ENCODE results near the gene METTL5.
"Not testable (repeated sequence)": the region's sequence is repeated elsewhere in the genome, so short reads cannot be mapped to it uniquely, and the experiment has no call there.

METTL5 gene

GRCh38 chr2:169824373-169825333 lies at the start of gene METTL5:
METTL5 (minus strand) TSS chr2:169824905; CDS start chr2:169824597, 308 bp downstream.
- Mint-ChIP-seq H3K4me1 (ENCODE audit: low read depth) (peaks cover 66% of the 10 kb centered on the region), H3K36me3 (ENCODE audit: low read depth) (peaks cover 55% of the 10 kb centered on the region), H3K4me3 (peak within 1 kb of the TSS; percentile 88), H3K27me3 (no peaks in the 10 kb centered on the region), H3K27ac (peak within 1 kb of the TSS; percentile 92), H3K9me3 (no peaks in the 10 kb centered on the region)
- peak; percentile 90 for DNase-seq

DNA sequence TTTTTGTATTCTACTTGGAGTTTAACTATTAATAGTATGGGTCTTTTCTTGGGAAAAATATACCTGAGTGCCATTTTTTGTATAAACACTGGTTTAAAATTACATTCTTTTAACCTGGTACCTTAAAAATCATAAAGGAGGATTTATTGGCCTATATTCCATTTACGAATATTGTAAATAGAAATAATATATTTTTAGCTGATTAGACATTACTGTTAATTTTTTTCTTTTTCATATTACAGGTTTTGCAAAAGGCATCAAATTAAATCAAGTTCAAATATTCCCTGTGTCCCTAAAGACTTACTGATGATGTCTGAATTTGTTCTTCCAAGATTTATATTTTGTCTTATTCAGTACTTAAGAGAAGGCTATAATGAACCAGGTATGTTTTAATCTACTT lies 47.3 kb upstream of the METTL5 start:
- DNase-seq = no peak
- no peak overlapping the region for H3K27ac Mint-ChIP-seq
- no peak overlapping the region for H3K4me3 Mint-ChIP-seq
- H3K9me3 Mint-ChIP-seq = no peaks in the 10 kb centered on the region
- peaks cover 20% of the 10 kb centered on the region for H3K4me1 Mint-ChIP-seq (ENCODE audit: low read depth)
- H3K36me3 Mint-ChIP-seq (ENCODE audit: low read depth) = peaks cover 23% of the 10 kb centered on the region
- H3K27me3 Mint-ChIP-seq = no peaks in the 10 kb centered on the region

DNA sequence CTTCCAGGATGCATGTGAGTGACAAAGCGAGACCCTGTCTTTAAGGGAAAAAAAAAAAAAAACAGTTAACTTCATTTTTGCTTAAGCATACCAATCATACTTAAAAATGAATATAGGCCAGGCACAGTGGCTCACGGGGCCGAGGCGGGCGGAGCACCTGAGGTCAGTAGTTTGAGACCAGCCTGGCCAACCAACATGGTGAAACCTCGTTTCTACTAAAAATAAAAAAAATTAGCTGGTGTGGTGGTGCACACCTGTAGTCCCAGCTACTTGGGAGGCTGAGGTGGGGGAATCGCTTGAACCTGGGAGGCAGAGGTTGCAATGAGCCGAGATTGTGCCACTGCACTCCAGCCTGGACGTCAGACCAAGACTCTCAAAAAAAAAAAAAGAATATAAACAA lies 46.7 kb upstream of the METTL5 start:
- H3K27ac Mint-ChIP-seq, H3K4me3 Mint-ChIP-seq: not testable (repeated sequence)

DNA sequence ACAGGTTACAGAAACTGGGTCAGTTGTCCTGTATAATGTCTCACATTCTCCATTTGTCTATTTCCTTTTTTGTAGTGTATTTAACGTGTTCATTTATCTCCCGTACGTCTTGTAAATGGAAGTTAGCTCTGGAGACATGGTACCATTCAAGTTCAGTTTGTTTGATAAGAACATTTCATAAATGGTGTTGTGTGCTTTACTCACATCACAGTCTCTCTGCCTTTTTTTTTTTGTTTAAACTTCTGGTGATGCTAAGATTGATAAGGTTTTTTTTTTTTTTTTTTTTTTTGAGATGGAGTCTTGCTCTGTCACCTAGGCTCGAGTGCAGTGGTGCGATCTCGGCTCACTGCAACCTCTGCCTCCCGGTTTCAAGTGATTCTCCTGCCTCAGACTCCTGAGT lies 44.2 kb upstream of the METTL5 start:
- Mint-ChIP-seq H3K9me3 (no peaks in the 10 kb centered on the region), H3K27ac (no peak overlapping the region)

More for the DNA sequence above, 46.7 kb upstream of the METTL5 start:
- peaks cover 17% of the 10 kb centered on the region for H3K36me3 Mint-ChIP-seq (ENCODE audit: low read depth)
- DNase-seq, H3K9me3 Mint-ChIP-seq, H3K27me3 Mint-ChIP-seq: not testable (repeated sequence)
- H3K4me1 Mint-ChIP-seq (ENCODE audit: low read depth) = peaks cover 23% of the 10 kb centered on the region

DNA sequence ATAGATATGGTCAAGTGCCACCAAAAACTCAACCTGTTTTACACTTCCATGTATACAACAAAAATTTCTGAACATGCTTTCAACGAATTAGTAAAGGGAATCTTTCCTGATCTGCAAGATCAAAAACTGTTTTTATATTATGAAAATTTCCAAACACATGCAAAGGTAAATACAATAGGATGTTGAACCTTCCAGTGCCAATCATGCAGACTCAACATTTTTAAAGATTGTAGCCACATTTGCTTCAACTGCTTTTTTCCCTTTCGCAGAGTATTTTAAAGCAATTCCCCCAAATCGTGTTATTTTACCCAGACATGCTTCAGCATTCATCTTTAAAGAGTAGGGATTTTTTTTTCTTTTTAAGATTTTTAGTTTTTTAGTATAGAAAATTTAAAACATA lies 42.9 kb upstream of the METTL5 start:
- Mint-ChIP-seq H3K27ac (no peak overlapping the region), H3K9me3 (no peaks in the 10 kb centered on the region), H3K4me3 (no peak overlapping the region), H3K27me3 (no peaks in the 10 kb centered on the region), H3K4me1 (ENCODE audit: low read depth) (peaks cover 42% of the 10 kb centered on the region), H3K36me3 (ENCODE audit: low read depth) (no peaks in the 10 kb centered on the region)
- no peak for DNase-seq

More for the DNA sequence above, 44.2 kb upstream of the METTL5 start:
- Mint-ChIP-seq H3K27me3 (no peaks in the 10 kb centered on the region), H3K36me3 (ENCODE audit: low read depth) (no peaks in the 10 kb centered on the region), H3K4me3 (no peak overlapping the region), H3K4me1 (ENCODE audit: low read depth) (peaks cover 29% of the 10 kb centered on the region)
- DNase-seq = no peak

DNA sequence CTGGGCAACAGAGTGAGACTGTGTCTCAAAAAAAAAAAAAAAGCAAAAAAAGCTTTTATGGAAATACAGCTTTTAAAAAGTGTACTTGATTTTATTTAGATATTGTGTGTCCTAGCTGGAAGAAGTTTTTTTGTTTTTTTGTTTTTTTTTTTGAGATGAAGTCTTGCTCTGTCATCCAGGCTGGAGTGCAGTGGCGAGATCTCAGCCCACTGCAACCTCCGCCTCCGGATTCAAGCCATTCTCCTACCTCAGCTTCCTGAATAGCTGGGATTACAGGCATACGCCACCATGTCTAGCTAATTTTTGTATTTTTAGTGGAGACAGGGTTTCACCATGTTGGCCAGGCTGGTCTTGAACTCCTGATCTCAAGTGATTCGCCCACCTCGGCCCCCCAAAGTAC lies 41.5 kb upstream of the METTL5 start:
- H3K4me3 Mint-ChIP-seq, H3K27ac Mint-ChIP-seq: not testable (repeated sequence)
- peaks cover 50% of the 10 kb centered on the region for H3K4me1 Mint-ChIP-seq (ENCODE audit: low read depth)

DNA sequence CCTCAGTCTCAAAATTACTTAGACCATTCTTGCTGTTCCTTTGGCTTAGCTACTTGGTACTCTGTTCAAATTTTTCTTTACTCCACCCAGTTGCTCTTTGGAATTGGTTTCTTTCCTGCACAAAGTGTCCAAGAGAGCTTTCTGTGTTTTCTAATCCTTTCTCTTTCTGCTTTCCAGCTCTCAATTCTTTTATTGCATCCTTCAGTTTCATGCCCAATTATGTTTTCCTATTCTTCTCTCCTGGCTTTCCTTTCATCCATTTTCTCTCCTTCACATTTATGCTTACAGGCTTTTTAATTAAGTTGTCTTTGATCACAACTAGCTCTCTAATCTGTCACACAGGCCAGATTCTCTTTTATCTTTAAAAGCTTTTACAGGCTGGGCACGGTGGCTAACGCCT lies 40.8 kb upstream of the METTL5 start:
- Mint-ChIP-seq H3K27ac (no peak overlapping the region), H3K9me3 (no peaks in the 10 kb centered on the region), H3K27me3 (no peaks in the 10 kb centered on the region), H3K36me3 (ENCODE audit: low read depth) (peaks cover 7% of the 10 kb centered on the region), H3K4me1 (ENCODE audit: low read depth) (peaks cover 49% of the 10 kb centered on the region), H3K4me3 (no peak overlapping the region)
- no peak for DNase-seq

More for the DNA sequence above, 41.5 kb upstream of the METTL5 start:
- not testable (repeated sequence) for H3K9me3 Mint-ChIP-seq; H3K36me3 Mint-ChIP-seq (ENCODE audit: low read depth); DNase-seq; H3K27me3 Mint-ChIP-seq

DNA sequence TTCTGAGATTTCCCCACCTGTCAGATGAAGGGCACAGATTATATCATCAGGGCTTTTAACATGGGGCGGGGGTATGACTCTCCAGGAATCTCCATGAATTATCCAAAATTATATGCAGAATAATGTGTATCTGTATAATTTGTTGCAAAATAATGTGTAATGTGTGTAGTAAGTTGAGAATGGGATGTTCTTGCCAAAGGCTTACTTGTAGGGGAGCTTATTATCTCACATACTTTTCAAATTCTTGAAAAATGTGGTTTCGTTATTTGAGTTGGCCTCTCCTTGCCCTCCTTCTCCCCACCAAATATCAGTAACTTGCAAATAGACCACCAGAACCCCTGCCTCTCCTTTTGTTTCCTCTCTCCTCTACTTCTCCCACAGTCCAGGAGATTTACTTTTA lies 38.1 kb upstream of the METTL5 start:
- Mint-ChIP-seq H3K36me3 (ENCODE audit: low read depth) (peaks cover 16% of the 10 kb centered on the region), H3K27me3 (no peaks in the 10 kb centered on the region), H3K9me3 (no peaks in the 10 kb centered on the region), H3K4me1 (ENCODE audit: low read depth) (peaks cover 49% of the 10 kb centered on the region), H3K4me3 (no peak overlapping the region), H3K27ac (no peak overlapping the region)
- no peak for DNase-seq

- Mint-ChIP-seq H3K27ac (no peak overlapping the region), H3K4me1 (ENCODE audit: low read depth) (peaks cover 35% of the 10 kb centered on the region), H3K36me3 (ENCODE audit: low read depth) (peaks cover 20% of the 10 kb centered on the region), H3K9me3 (no peaks in the 10 kb centered on the region), H3K27me3 (no peaks in the 10 kb centered on the region), H3K4me3 (no peak overlapping the region)
- no peak for DNase-seq
Observed at GRCh38 chr2:169860149-169860548, 35.4 kb upstream of the METTL5 start.

GRCh38 chr2:169859423-169859822 lies 34.7 kb upstream of the METTL5 start:
- Mint-ChIP-seq H3K27ac (no peak overlapping the region), H3K4me3 (no peak overlapping the region), H3K9me3 (no peaks in the 10 kb centered on the region), H3K36me3 (ENCODE audit: low read depth) (peaks cover 24% of the 10 kb centered on the region), H3K4me1 (ENCODE audit: low read depth) (peaks cover 34% of the 10 kb centered on the region), H3K27me3 (no peaks in the 10 kb centered on the region)
- DNase-seq = no peak

DNA sequence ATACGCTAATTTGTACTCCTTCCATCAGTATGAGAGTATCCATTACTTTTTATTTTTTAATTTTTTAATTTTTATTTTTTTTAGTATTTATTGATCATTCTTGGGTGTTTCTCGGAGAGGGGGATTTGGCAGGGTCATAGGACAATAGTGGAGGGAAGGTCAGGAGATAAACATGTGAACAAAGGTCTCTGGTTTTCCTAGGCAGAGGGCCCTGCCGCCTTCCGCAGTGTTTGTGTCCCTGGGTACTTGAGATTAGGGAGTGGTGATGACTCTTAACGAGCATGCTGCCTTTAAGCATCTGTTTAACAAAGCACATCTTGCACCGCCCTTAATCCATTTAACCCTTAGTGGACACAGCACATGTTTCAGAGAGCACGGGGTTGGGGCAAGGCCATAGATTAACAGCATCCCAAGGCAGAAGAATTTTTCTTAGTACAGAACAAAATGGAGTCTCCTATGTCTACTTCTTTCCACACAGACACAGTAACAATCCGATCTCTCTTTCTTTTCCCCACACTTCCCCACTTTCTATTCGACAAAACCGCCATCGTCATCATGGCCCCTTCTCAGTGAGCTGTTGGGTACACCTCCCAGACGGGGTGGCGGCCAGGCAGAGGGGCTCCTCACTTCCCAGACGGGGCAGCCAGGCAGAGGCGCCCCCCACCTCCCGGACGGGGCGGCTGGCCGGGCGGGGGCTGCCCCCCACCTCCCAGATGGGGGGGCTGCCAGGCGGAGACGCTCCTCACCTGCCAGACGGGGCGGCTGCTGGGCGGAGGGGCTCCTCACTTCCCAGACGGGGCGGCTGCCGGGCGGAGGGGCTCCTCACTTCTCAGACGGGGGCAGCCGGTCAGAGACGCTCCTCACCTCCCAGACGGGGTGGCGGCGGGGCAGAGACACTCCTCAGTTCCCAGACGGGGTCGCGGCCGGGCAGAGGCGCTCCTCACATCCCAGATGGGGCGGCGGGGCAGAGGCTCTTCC lies 30.9 kb upstream of the METTL5 start:
- DNase-seq = not testable (repeated sequence)

GRCh38 chr2:169853041-169853668 lies 28.4 kb upstream of the METTL5 start:
- H3K9me3 Mint-ChIP-seq = no peaks in the 10 kb centered on the region
- H3K4me3 Mint-ChIP-seq = no peak overlapping the region
- H3K36me3 Mint-ChIP-seq (ENCODE audit: low read depth) = peaks cover 39% of the 10 kb centered on the region
- no peaks in the 10 kb centered on the region for H3K27me3 Mint-ChIP-seq
- H3K27ac Mint-ChIP-seq = no peak overlapping the region
- peaks cover 32% of the 10 kb centered on the region for H3K4me1 Mint-ChIP-seq (ENCODE audit: low read depth)
- DNase-seq = no peak

More for the DNA sequence above, 30.9 kb upstream of the METTL5 start:
- not testable (repeated sequence) for H3K9me3 Mint-ChIP-seq, H3K4me3 Mint-ChIP-seq, H3K27me3 Mint-ChIP-seq, H3K27ac Mint-ChIP-seq
- H3K36me3 Mint-ChIP-seq (ENCODE audit: low read depth) = peaks cover 33% of the 10 kb centered on the region
- peaks cover 26% of the 10 kb centered on the region for H3K4me1 Mint-ChIP-seq (ENCODE audit: low read depth)

- Mint-ChIP-seq H3K4me3 (no peak overlapping the region), H3K27me3 (no peaks in the 10 kb centered on the region), H3K27ac (no peak overlapping the region), H3K36me3 (ENCODE audit: low read depth) (peaks cover 36% of the 10 kb centered on the region), H3K4me1 (ENCODE audit: low read depth) (peaks cover 44% of the 10 kb centered on the region), H3K9me3 (no peaks in the 10 kb centered on the region)
- DNase-seq = no peak
Observed at GRCh38 chr2:169849710-169850109, 25.0 kb upstream of the METTL5 start.

Measured in activated T-cell treated with anti-CD3 and anti-CD28 coated beads, Interleukin-2, amount 50 U/mL, for 24 hours (primary cell).